PC-9 (cell line): ENCODE results near the gene OGFOD1.

ENCODE experiments used
- CTCF ChIP-seq: fragments of 200-600 bp; sonication (generic); conservative IDR thresholded peaks from 2 replicates; pipeline ENCODE4 v1.6.1; 2017; ENCODE audit warnings: mixed run types, antibody characterized with exemption, mild to moderate bottlenecking, moderate library complexity
- EZH2 ChIP-seq: fragments of 200-600 bp; sonication (generic); IDR thresholded peaks from 2 replicates; pipeline ENCODE4 v1.8.0; 2017; ENCODE audit warnings: antibody characterized with exemption, low read depth

DNA sequence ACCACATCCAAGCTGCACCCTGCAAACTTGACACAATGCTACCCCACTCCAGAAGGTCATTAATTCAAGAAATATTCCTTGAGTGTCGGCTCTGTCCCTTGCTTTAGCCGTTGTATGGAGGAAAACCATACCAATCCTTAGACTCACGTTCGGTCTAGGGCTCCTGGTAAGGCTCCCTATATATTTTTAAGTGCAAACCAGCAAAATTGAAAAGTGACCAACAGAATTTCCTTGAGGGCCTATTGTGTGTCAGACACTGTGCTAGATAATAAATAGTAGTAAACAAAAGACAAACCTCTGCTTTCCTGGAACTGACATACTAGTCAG, 68.9 kb downstream of the OGFOD1 start:
- TF ChIP-seq CTCF: no peak
- TF ChIP-seq EZH2: no peak
